A549 (cell line): Measurements from ENCODE around the gene PKN2.

Experiments
- CHD4 ChIP-seq: fragments of 200-600 bp; sonication (generic); IDR thresholded peaks from 2 replicates; pipeline ENCODE4 v1.6.1; 2016; ENCODE audit warnings: antibody characterized with exemption, mild to moderate bottlenecking, borderline replicate concordance
- CTCF ChIP-seq: fragments of >200 bp; sonication (Bioruptor Twin); formaldehyde crosslinking; IDR thresholded peaks from 3 replicates; pipeline ENCODE4 v1.5.1; 2016
- EP300 ChIP-seq, 2 experiments: fragments of >200 bp; sonication (Bioruptor Twin); formaldehyde crosslinking; IDR thresholded peaks; 2 replicates in 1 of 2; 3 replicates in 1 of 2; pipeline ENCODE4 v1.6.1; 2016 to 2017
- MYC ChIP-seq: IDR thresholded peaks from 2 replicates; pipeline ENCODE4 v1.6.1; 2012; ENCODE audit warnings: mild to moderate bottlenecking, inconsistent platforms, low read length, improper control_type of control experiment, borderline replicate concordance
- POLR2A ChIP-seq: IDR thresholded peaks from 2 replicates; pipeline ENCODE4 v1.6.1; 2012; ENCODE audit warnings: mild to moderate bottlenecking, low read length
- POLR2AphosphoS2 ChIP-seq: conservative IDR thresholded peaks from 2 replicates; pipeline ENCODE4 v1.6.1; 2012; ENCODE audit warnings: low read length, improper control_type of control experiment, inconsistent platforms
- USF2 ChIP-seq: fragments of 450-650 bp; IDR thresholded peaks from 2 replicates; pipeline ENCODE4 v1.6.1; 2014; ENCODE audit warnings: antibody characterized with exemption
- ZNF302 ChIP-seq: fragments of 250-450 bp; sonication (Bioruptor Pico); IDR thresholded peaks from 2 replicates; pipeline ENCODE4 v1.9.0; 2021; ENCODE audit warnings: inconsistent platforms, mild to moderate bottlenecking, moderate library complexity
- ZSCAN20 ChIP-seq: fragments of 250-450 bp; sonication (Bioruptor Pico); IDR thresholded peaks from 2 replicates; pipeline ENCODE4 v1.8.0; 2022; ENCODE audit warnings: mild to moderate bottlenecking, moderate library complexity

GRCh38 chr1:88695781-88696180, 11.7 kb downstream of the PKN2 start:
- TF ChIP-seq EP300 (IDR thresholded peaks at IDR 0.05) (no peak), CTCF (no peak), POLR2A (no peak), CHD4 (no peak), POLR2AphosphoS2 (no peak), USF2 (no peak), MYC (no peak), ZSCAN20 (no peak), ZNF302 (CRISPR knock-in tag) (no peak)
